Measurements from ENCODE around the gene LRFN2. TPM values are rescaled to one million over a fixed set of nuclear protein-coding genes. Genes with fewer than 3 reads are reported as not detected.

The LRFN2 gene
- total RNA-seq, 2 donors from 2014 or later = 0.20 TPM; not detected in 1

DNA sequence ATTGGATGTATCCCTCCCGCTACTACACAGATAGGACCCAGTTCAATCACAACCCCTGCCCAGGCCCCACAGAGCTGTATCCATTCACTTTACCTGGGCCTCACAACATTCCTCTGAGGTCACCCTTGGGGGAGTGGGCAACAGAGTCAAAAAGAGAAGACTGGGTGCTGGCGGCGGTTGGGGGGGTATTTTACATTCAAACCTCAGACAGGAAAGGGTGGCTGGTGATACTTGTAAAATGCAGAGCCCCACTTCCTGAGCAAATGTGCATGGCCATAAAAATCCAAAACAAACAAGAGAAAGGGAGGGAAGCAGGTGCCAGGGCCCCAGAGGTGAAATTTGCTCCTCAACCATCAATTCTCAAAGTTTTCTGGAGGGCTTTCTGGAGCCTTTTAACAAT lies 3.5 kb downstream of the LRFN2 start:
- H3K36me3 Mint-ChIP-seq (ENCODE audit: low read depth) = peaks cover 2% of the 10 kb centered on the region
- H3K9me3 ChIP-seq (ENCODE audit: control insufficient read depth, low read length, poor library complexity, severe bottlenecking) = no peaks in the 10 kb centered on the region
- peaks cover 8% of the 10 kb centered on the region for H3K4me1 Mint-ChIP-seq
- DNase-seq = no peak
- H3K4me3 Mint-ChIP-seq = no peak overlapping the region
- H3K27ac Mint-ChIP-seq = no peak overlapping the region
- H3K27me3 Mint-ChIP-seq = peaks cover 37% of the 10 kb centered on the region
- ATAC-seq = no peak

DNA sequence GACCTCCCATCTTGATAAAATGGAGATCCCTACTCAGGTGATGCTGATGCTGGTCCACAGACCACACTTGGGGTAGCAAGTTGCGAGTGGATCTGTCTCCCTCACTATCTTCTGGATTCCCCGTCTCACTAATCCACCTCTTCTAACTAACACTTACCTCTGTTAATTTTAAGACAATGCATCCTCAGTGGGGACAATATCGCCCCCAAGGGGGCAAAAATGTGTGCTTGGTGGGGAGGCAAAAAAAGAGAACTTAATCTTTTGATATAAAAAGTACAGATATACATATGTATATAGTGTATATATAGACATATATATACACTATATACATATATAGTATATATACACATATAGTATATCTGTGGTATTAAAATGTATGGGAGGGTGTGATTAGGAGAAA lies 4.3 kb downstream of the LRFN2 start:
- Mint-ChIP-seq H3K4me3 (no peak overlapping the region), H3K27me3 (peaks cover 37% of the 10 kb centered on the region), H3K36me3 (ENCODE audit: low read depth) (peaks cover 2% of the 10 kb centered on the region), H3K27ac (no peak overlapping the region), H3K4me1 (peaks cover 8% of the 10 kb centered on the region)
- no peaks in the 10 kb centered on the region for H3K9me3 ChIP-seq (ENCODE audit: control insufficient read depth, low read length, poor library complexity, severe bottlenecking)
- no peak for DNase-seq
- no peak for ATAC-seq

DNA sequence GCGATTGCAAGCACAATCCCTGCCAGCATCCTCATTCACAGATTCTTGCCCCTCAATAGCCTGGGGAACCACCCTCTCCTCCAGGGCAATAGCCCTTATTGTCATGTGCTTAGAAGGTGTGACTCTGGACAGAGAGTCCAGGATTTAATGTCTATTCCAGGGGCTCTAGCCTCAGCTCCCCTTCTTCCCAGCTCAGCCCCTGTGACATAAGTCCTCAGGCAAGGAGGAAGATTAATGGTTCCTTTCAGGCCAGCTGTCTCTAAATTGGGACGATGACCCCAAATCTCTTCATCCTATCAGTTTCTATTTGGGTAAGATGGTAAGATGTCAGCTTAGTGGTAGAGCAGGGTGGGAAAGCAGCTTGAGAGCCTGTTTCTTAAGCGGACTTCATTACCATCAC lies 8.1 kb downstream of the LRFN2 start:
- ATAC-seq (no peak), DNase-seq (no peak)
- no peak overlapping the region for H3K27ac Mint-ChIP-seq
- no peaks in the 10 kb centered on the region for H3K36me3 Mint-ChIP-seq (ENCODE audit: low read depth)
- H3K4me3 Mint-ChIP-seq = no peak overlapping the region
- no peaks in the 10 kb centered on the region for H3K9me3 ChIP-seq (ENCODE audit: control insufficient read depth, low read length, poor library complexity, severe bottlenecking)
- H3K4me1 Mint-ChIP-seq = no peaks in the 10 kb centered on the region
- H3K27me3 Mint-ChIP-seq = peaks cover 21% of the 10 kb centered on the region

DNA sequence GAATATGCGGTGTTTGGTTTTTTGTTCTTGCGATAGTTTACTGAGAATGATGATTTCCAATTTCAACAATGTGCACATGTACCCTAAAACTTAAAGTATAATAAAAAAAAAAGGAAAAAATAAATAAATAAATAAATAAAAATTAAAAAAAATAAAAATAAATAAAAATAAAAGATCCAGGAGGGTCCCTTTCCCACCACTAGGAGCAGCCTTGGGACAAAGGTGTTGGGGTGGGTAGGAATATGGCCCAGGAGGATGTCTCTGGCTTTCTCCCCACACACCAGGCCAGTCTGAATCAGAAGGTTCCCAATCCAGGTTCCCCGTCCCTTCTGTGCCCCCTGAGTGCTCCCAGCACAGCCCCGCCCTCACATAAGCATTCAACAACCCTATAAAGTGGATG lies 9.5 kb downstream of the LRFN2 start:
- Mint-ChIP-seq H3K4me1 (no peaks in the 10 kb centered on the region), H3K27me3 (peaks cover 11% of the 10 kb centered on the region), H3K4me3 (no peak overlapping the region), H3K36me3 (ENCODE audit: low read depth) (no peaks in the 10 kb centered on the region), H3K27ac (no peak overlapping the region)
- H3K9me3 ChIP-seq (ENCODE audit: control insufficient read depth, low read length, poor library complexity, severe bottlenecking) = no peaks in the 10 kb centered on the region
- no peak for DNase-seq
- ATAC-seq = no peak

DNA sequence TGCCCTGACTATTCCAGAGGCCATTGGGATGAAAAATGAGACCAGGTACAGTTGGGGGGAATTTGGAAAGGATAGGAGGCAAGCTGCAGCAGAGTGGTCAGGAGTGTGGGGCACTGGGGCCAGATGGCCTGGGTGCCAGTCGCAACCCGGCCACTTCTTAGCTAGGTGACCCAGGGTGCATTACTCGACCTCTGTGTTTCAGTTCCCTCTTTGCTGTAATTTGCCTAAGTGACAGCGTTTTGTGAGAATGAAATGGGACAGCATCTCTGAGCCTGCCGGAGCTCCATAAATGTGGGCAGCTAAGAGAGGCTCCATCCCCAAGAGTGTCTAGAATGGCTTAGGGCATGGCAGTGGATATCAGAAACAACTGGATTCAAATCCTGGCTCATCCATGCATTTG lies 13.9 kb downstream of the LRFN2 start:
- no peaks in the 10 kb centered on the region for H3K36me3 Mint-ChIP-seq (ENCODE audit: low read depth)
- ATAC-seq = no peak

DNA sequence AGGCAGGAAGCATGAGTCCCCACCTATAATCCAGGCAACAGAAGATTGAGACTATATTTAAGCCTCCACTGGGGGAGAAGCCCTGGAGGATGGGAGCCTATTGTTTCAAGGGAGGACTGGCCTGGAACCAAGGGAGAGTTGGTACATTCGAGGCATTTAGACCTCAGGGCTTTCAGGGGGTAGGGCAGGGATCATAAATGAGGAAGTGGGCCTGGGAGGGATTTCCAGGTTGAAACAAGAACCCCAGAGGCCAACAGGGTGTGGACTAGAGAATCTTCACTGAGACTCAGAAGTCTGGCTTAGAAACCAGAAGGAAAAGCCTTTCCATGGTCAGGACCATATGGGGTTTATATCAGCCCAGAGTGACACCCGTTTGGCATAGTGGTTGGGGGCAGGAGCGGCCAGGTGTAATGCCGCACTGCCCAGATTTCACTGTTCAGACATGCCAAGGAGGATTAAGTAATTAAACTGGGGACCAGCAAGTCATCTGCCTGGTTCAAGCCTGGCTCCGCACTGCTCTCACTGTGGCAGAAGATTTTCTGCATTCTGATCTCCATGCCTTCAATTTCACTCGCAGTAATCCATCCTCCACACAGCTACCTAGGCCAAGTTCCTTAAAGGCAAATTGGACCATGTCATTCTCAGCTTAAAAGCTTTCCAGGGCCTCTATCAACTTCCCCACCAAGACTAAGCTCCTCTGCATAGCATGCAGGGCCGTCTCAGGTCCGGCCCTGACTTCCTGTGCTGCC lies 17.8 kb downstream of the LRFN2 start:
- no peak for DNase-seq
- Mint-ChIP-seq H3K4me1 (no peaks in the 10 kb centered on the region), H3K27ac (no peak overlapping the region), H3K27me3 (peaks cover 15% of the 10 kb centered on the region), H3K4me3 (no peak overlapping the region), H3K36me3 (ENCODE audit: low read depth) (no peaks in the 10 kb centered on the region)
- no peaks in the 10 kb centered on the region for H3K9me3 ChIP-seq (ENCODE audit: control insufficient read depth, low read length, poor library complexity, severe bottlenecking)
- ATAC-seq = no peak

More for the DNA sequence above, 13.9 kb downstream of the LRFN2 start:
- Mint-ChIP-seq H3K27me3 (peaks cover 26% of the 10 kb centered on the region), H3K4me3 (no peak overlapping the region), H3K4me1 (no peaks in the 10 kb centered on the region), H3K27ac (no peak overlapping the region)
- no peak for DNase-seq
- H3K9me3 ChIP-seq (ENCODE audit: control insufficient read depth, low read length, poor library complexity, severe bottlenecking) = no peaks in the 10 kb centered on the region

DNA sequence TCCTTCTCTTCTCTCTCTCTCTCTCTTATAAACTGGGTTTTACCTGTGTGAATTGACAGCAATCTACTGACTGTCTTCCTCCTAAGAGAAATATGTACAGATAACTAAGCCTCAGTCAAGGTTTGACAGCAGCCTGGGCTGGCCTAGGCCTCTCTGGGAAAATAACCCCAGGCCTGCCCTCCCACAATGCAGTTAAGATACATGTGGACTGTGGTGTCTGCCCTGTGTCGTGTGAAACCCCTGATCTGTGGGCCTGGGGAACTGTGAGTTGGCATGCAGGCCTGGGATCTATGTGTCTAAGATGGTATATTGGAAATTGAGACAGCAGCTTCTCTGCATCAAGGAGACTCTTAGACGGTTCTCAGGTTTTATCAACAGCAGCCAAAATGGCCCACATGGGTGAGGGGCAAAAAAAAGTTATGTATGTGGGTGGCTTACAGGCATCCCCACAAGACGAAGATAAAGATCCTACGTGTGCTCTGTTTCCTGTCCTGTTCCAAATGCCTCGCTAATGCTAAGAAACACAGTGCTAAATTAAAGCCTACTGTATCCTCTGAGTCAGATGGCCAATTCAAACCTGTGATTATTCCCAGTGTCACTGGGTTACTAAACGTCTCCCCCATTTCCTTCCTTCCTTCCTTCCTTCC lies 19.0 kb downstream of the LRFN2 start:
- no peak overlapping the region for H3K4me3 Mint-ChIP-seq
- DNase-seq (no peak), ATAC-seq (no peak)
- no peaks in the 10 kb centered on the region for H3K9me3 ChIP-seq (ENCODE audit: control insufficient read depth, low read length, poor library complexity, severe bottlenecking)
- H3K27ac Mint-ChIP-seq = no peak overlapping the region
- H3K36me3 Mint-ChIP-seq (ENCODE audit: low read depth) = no peaks in the 10 kb centered on the region
- peaks cover 22% of the 10 kb centered on the region for H3K27me3 Mint-ChIP-seq
- no peaks in the 10 kb centered on the region for H3K4me1 Mint-ChIP-seq

DNA sequence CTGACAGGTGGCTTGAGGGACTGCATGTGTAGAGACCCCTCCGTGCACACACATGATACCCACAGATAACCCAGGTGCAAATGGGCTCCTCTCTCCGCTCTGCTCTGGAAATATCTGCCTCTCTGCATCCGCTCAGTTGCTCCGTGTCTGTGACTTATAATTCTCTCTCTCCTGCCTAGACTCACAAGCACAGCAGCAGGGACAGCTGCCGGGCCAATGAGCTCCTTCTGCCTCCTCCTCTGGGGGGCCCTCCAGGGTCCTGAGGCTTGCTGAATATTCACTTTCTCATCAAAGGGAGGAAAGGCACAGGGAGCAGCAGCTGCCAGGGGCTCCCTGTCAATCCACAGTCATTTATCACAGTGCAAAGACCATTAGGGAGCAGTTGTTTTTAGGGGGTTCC lies 24.1 kb downstream of the LRFN2 start:
- Mint-ChIP-seq H3K27ac (no peak overlapping the region), H3K4me3 (no peak overlapping the region), H3K36me3 (ENCODE audit: low read depth) (no peaks in the 10 kb centered on the region), H3K27me3 (peaks cover 42% of the 10 kb centered on the region), H3K4me1 (no peaks in the 10 kb centered on the region)
- ATAC-seq = no peak
- DNase-seq = no peak
- no peaks in the 10 kb centered on the region for H3K9me3 ChIP-seq (ENCODE audit: control insufficient read depth, low read length, poor library complexity, severe bottlenecking)

DNA sequence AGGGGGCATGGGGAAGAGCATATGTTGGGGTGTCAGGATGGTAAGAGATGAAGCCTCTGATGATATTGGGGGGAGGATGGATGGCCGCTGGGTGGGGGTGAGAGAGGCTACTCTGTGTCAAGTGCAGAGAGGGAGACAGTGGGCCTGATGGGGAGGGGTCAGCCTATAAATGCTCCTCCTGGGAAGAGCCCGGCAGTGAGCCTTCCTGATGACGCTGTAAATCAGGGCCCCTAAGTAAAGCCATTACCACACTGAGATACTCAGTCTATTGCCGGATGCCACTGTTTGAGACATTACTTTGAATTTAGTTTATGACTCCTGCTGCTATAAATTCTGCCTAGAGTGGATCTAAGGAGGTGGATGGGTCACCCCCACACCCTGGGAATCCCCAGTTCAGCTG lies 28.1 kb downstream of the LRFN2 start:
- Mint-ChIP-seq H3K4me1 (no peaks in the 10 kb centered on the region), H3K27ac (no peak overlapping the region), H3K27me3 (peaks cover 63% of the 10 kb centered on the region), H3K4me3 (no peak overlapping the region), H3K36me3 (ENCODE audit: low read depth) (no peaks in the 10 kb centered on the region)
- DNase-seq = no peak
- no peak for ATAC-seq
- H3K9me3 ChIP-seq (ENCODE audit: control insufficient read depth, low read length, poor library complexity, severe bottlenecking) = no peaks in the 10 kb centered on the region

DNA sequence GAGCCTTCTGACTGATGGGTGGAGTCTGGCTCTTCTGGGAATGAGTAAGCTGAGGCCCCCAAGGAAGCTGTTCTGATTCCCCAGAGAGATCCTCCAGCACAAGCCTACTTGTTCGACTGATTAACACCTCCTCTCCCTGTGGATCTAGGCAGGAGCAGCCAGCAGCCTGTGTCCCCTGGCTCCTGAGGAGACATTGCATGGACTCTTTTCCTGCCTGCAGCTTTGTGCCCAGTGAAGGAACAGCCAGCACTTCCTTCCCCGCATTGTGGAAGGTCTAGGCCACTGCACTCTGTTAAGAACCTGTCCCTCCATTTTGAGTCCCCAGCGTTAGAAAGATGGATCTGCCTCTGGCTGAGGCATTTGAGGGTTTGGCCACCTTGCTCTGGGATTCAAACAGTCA lies 29.1 kb downstream of the LRFN2 start:
- DNase-seq (no peak), ATAC-seq (no peak)
- no peaks in the 10 kb centered on the region for H3K9me3 ChIP-seq (ENCODE audit: control insufficient read depth, low read length, poor library complexity, severe bottlenecking)
- H3K27me3 Mint-ChIP-seq = peaks cover 57% of the 10 kb centered on the region
- H3K27ac Mint-ChIP-seq = no peak overlapping the region
- H3K4me1 Mint-ChIP-seq = no peaks in the 10 kb centered on the region
- no peak overlapping the region for H3K4me3 Mint-ChIP-seq
- H3K36me3 Mint-ChIP-seq (ENCODE audit: low read depth) = no peaks in the 10 kb centered on the region

DNA sequence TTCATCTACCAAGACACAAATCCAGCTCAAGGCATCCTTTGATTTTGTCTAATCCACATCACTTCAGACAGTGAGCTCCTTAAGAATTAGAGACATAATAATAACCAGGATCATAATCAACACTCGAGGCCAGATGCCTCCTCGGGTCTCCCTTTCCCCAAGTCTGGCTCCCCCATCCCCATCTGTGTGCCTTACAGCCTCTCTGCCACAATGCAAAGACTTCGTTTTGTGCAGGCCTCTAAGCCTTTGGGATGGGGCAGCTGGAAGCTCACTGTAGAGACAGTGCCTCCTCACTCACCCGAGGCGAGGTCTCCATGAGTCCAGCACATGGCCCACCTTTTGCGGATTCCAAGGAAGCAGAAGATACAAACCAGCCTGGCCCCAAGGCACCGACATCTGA lies 30.3 kb downstream of the LRFN2 start:
- Mint-ChIP-seq H3K27ac (no peak overlapping the region), H3K4me1 (no peaks in the 10 kb centered on the region), H3K36me3 (ENCODE audit: low read depth) (no peaks in the 10 kb centered on the region), H3K4me3 (no peak overlapping the region), H3K27me3 (peaks cover 53% of the 10 kb centered on the region)
- DNase-seq (no peak), ATAC-seq (no peak)
- H3K9me3 ChIP-seq (ENCODE audit: control insufficient read depth, low read length, poor library complexity, severe bottlenecking) = no peaks in the 10 kb centered on the region

DNA sequence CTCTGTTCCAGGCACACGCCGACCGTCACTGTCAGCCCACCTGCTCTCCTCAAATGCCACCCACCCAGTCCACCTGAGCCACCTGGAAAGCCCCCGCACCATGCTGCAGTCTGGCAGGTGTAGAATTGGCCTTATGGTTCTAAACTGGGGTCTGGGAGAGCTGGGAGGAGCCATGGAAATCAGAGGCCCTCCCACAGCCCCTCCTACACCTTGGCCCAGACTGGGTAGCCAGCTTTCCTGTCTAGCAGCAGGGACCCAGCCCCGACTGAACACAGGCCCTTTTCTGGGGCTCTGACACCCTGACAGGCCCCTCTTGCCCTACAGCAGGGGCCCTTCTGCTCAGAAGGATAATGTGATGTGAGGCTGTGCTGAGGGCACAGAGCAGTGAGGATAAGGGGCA lies 31.1 kb downstream of the LRFN2 start:
- peaks cover 47% of the 10 kb centered on the region for H3K27me3 Mint-ChIP-seq
- no peak for DNase-seq
- H3K4me3 Mint-ChIP-seq = no peak overlapping the region
- H3K27ac Mint-ChIP-seq = no peak overlapping the region
- H3K9me3 ChIP-seq (ENCODE audit: control insufficient read depth, low read length, poor library complexity, severe bottlenecking) = no peaks in the 10 kb centered on the region
- ATAC-seq = no peak
- H3K4me1 Mint-ChIP-seq = no peaks in the 10 kb centered on the region
- H3K36me3 Mint-ChIP-seq (ENCODE audit: low read depth) = no peaks in the 10 kb centered on the region

DNA sequence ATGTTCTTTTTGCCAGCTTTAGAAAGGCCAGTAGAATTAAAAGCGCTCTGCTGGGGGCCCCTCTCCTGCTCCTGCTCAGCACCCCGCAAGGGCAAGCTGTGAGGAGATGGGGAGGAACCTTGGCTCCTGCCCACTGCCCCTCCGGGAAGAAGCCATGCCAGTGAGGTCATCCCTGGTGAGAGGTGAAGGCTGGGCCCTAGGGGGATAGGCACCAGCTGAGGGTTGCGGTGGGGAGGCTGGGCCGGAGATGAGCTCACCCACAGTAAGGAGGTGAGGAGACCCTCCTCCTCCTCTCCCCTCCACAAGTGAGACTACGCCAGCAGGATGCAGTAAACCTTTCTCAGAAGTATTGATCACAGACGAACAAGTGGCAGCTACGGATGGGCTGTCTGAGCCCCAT lies 32.1 kb downstream of the LRFN2 start:
- ATAC-seq (no peak), DNase-seq (no peak)
- Mint-ChIP-seq H3K4me3 (no peak overlapping the region), H3K27me3 (peaks cover 43% of the 10 kb centered on the region), H3K4me1 (peaks cover 2% of the 10 kb centered on the region), H3K36me3 (ENCODE audit: low read depth) (no peaks in the 10 kb centered on the region), H3K27ac (no peak overlapping the region)
- H3K9me3 ChIP-seq (ENCODE audit: control insufficient read depth, low read length, poor library complexity, severe bottlenecking) = no peaks in the 10 kb centered on the region

DNA sequence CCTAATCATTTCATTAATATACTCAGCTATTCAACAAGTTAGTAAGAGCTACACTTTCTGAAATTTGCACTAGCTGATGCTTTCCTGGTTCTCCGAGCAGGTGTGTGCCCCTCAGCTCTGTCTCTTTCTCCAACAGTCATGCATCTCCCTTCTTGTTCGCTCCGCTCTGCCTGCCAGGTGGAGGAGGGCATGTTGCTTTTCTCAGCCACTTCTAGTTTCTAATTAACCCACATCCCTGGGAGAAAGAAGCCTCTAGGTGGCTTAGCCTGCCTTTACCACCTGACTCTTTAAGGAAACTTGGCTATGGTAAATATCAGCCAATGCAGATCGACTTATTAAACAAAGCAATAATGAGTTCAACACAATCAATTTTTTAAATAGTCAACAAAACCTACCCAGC lies 34.2 kb downstream of the LRFN2 start:
- ATAC-seq (no peak), DNase-seq (no peak)
- H3K9me3 ChIP-seq (ENCODE audit: control insufficient read depth, low read length, poor library complexity, severe bottlenecking) = no peaks in the 10 kb centered on the region
- Mint-ChIP-seq H3K27ac (no peak overlapping the region), H3K4me3 (no peak overlapping the region), H3K27me3 (peaks cover 24% of the 10 kb centered on the region), H3K4me1 (peaks cover 2% of the 10 kb centered on the region), H3K36me3 (ENCODE audit: low read depth) (no peaks in the 10 kb centered on the region)

Measured in T-helper 17 cell (primary cell).